Fibroblast of the aortic adventitia (primary cell): ENCODE measurements around the gene CHCHD1. TPM values are rescaled to one million over a fixed set of nuclear protein-coding genes. Genes with fewer than 3 reads are reported as not detected.
"Not testable (repeated sequence)": the region's sequence is repeated elsewhere in the genome, so short reads cannot be mapped to it uniquely, and the experiment has no call there.

Experiments
- DNase-seq: peaks from one replicate; pipeline ENCODE4 v3.0.0-alpha.2; 2010; ENCODE audit warnings: low read depth
- H3K4me3 ChIP-seq: 2 replicates; pipeline ENCODE4 v1.5.1; 2011; ENCODE audit warnings: low read depth, mild to moderate bottlenecking, control low read depth, low read length, moderate library complexity
- CTCF ChIP-seq: IDR thresholded peaks from 2 replicates; pipeline ENCODE4 v1.5.1; 2011; ENCODE audit warnings: mild to moderate bottlenecking, low read length, control low read depth, inconsistent platforms; ENCODE audit not compliant: insufficient read depth
- total RNA-seq: library from RNA; depleted of rRNA; stranded (reverse); fragments of >200 nt; gene quantifications from 2 replicates; pipeline ENCODE4 v1.2.3, GENCODE V29; 2012; ENCODE audit warnings: low replicate concordance

The CHCHD1 gene
- total RNA-seq, 1 donor, result 20.9 TPM

DNA sequence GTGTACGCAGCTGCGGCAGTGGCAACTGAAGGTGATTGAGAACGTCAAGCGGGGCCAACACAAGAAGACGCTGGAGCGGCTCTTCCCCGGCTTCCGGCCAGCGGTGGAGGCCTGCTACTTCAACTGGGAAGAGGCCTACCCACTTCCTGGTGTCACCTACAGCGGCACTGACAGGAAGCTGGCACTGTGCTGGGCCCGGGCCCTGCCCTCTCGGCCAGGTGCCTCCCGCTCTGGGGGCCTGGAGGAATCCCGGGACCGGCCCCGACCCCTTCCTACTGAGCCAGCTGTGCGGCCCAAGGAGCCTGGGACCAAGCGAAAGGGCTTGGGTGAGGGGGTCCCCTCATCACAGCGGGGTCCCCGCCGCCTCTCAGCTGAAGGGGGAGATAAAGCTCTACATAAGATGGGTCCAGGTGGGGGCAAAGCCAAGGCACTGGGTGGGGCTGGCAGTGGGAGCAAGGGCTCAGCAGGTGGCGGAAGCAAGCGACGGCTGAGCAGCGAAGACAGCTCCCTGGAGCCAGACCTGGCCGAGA is 10.1 kb downstream of the CHCHD1 start:
- no peak for DNase-seq
- TF ChIP-seq CTCF, result no peak

GRCh38 chr10:73793456-73793855 is 11.6 kb downstream of the CHCHD1 start:
- TF ChIP-seq CTCF, result no peak
- no peak for DNase-seq
- H3K4me3 ChIP-seq, result no peak overlapping the region

More for the DNA sequence above, 10.1 kb downstream of the CHCHD1 start:
- no peak overlapping the region for H3K4me3 ChIP-seq

DNA sequence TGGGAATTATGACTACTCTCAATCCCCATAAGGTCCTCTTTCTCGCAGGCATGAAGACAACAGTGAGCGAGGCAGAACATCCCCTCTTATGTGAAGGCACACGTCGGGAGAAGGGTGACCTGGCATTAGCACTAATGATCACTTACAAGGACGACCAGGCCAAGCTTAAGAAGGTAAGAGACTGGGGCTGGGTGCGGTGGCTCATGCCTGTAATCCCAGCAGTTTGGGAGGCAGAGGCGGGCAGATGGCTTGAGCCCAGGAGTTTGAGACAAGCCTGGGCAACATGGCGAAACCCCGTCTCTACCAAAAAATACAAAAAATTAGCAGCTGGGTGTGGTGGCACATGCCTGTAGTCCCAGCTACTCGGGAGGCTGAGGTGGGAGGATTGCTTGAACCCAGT is 13.6 kb downstream of the CHCHD1 start:
- not testable (repeated sequence) for H3K4me3 ChIP-seq, DNase-seq

DNA sequence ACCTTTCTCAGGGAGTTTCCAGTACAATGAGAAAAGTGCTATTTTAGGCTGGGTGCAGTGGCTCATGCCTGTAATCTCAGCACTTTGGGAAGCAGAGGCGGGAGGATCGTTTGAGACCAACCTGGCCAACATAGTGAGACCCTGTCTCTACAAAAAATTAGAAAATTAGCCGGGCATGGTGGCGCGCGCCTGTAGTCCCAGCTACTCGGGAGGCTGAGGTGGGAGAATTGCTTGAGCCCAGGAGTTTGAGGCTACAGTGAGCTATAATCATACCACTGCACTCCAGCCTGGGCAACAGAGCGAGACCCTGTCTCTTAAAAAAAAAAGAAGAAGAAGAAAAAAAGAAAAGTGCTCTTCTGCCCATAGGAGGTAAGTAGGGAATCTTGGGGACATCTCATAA is 14.2 kb downstream of the CHCHD1 start:
- not testable (repeated sequence) for DNase-seq, H3K4me3 ChIP-seq

GRCh38 chr10:73796766-73797165 is 14.9 kb downstream of the CHCHD1 start:
- H3K4me3 ChIP-seq, result no peak overlapping the region
- no peak for TF ChIP-seq CTCF
- no peak for DNase-seq

GRCh38 chr10:73797324-73798025 is 15.6 kb downstream of the CHCHD1 start:
- TF ChIP-seq CTCF, result no peak
- DNase-seq, result no peak

GRCh38 chr10:73798087-73798486 is 16.2 kb downstream of the CHCHD1 start:
- no peak for TF ChIP-seq CTCF
- no peak for DNase-seq
- no peak overlapping the region for H3K4me3 ChIP-seq

More at GRCh38 chr10:73797324-73798025, 15.6 kb downstream of the CHCHD1 start:
- H3K4me3 ChIP-seq, result no peak overlapping the region
